Measurements from ENCODE around the gene PRR20G.
A peak's percentile ranks its signal among the peaks of the same experiment; 100 is the strongest.
"Not testable (repeated sequence)": the region's sequence is repeated elsewhere in the genome, so short reads cannot be mapped to it uniquely, and the experiment has no call there.

The PRR20G gene

GRCh38 chr3:127312818-127313217, 25.0 kb upstream of the PRR20G start:
- Histone ChIP-seq H3K4me3 (no peak overlapping the region), H3K27ac (no peak overlapping the region)
- no peak for TF ChIP-seq CTCF (IDR thresholded peaks at IDR 0.05)
- DNase-seq (ENCODE audit: low spot score) = no peak

- H3K27ac ChIP-seq; H3K4me3 ChIP-seq; DNase-seq (ENCODE audit: low spot score): not testable (repeated sequence)
Observed at GRCh38 chr3:127308821-127309220, 21.0 kb upstream of the PRR20G start.

GRCh38 chr3:127307916-127308315, 20.1 kb upstream of the PRR20G start:
- no peak overlapping the region for H3K27ac ChIP-seq
- no peak overlapping the region for H3K4me3 ChIP-seq
- TF ChIP-seq CTCF (IDR thresholded peaks at IDR 0.05) = no peak
- no peak for DNase-seq (ENCODE audit: low spot score)

- Histone ChIP-seq H3K4me3 (no peak overlapping the region), H3K27ac (peak overlapping the region in 1 of 2 donors; percentile 1)
- no peak for TF ChIP-seq CTCF (IDR thresholded peaks at IDR 0.05)
- DNase-seq (ENCODE audit: low spot score) = no peak
Observed at GRCh38 chr3:127307112-127307835, 19.4 kb upstream of the PRR20G start.

GRCh38 chr3:127306361-127307111, 18.7 kb upstream of the PRR20G start:
- Histone ChIP-seq H3K27ac (peak overlapping the region in 1 of 2 donors; percentile 1), H3K4me3 (no peak overlapping the region)
- TF ChIP-seq CTCF (IDR thresholded peaks at IDR 0.05) = no peak
- DNase-seq (ENCODE audit: low spot score) = no peak

- DNase-seq (ENCODE audit: low spot score) = no peak
- no peak for TF ChIP-seq CTCF (IDR thresholded peaks at IDR 0.05)
- Histone ChIP-seq H3K27ac (no peak overlapping the region), H3K4me3 (no peak overlapping the region)
Observed at GRCh38 chr3:127305499-127306060, 17.7 kb upstream of the PRR20G start.

GRCh38 chr3:127304121-127304744, 16.4 kb upstream of the PRR20G start:
- TF ChIP-seq CTCF (IDR thresholded peaks at IDR 0.05) = no peak
- DNase-seq (ENCODE audit: low spot score) = no peak
- H3K4me3 ChIP-seq = no peak overlapping the region
- no peak overlapping the region for H3K27ac ChIP-seq
